IPS-20b (cell line): Measurements from ENCODE around the gene ETNK2.
"Not testable (repeated sequence)": the region's sequence is repeated elsewhere in the genome, so short reads cannot be mapped to it uniquely, and the experiment has no call there.

Source experiments
- H3K27ac ChIP-seq: one replicate; pipeline ENCODE4 v1.5.1; 2013; ENCODE audit warnings: low read length
- H3K27me3 ChIP-seq: 2 replicates; pipeline ENCODE4 v1.6.1; 2013; ENCODE audit warnings: mild to moderate bottlenecking, low read length, inconsistent platforms; ENCODE audit not compliant: insufficient read depth
- H3K36me3 ChIP-seq: 2 replicates; pipeline ENCODE4 v1.6.1; 2013; ENCODE audit warnings: low read depth, mild to moderate bottlenecking, inconsistent platforms, low read length, moderate library complexity; ENCODE audit not compliant: insufficient read depth
- H3K4me1 ChIP-seq: 2 replicates; pipeline ENCODE4 v1.6.1; 2013; ENCODE audit warnings: mild to moderate bottlenecking, control low read depth, inconsistent platforms, low read length, moderate library complexity; ENCODE audit not compliant: insufficient read depth
- H3K4me3 ChIP-seq: 2 replicates; pipeline ENCODE4 v1.5.1; 2013; ENCODE audit warnings: mild to moderate bottlenecking, low read length, inconsistent platforms
- H3K9ac ChIP-seq: 2 replicates; pipeline ENCODE4 v1.6.1; 2013; ENCODE audit warnings: low read depth, mild to moderate bottlenecking, inconsistent platforms, low read length, moderate library complexity
- H3K9me3 ChIP-seq: 2 replicates; pipeline ENCODE4 v1.6.1; 2013; ENCODE audit warnings: mild to moderate bottlenecking, low read depth, low read length, inconsistent platforms; ENCODE audit not compliant: insufficient read depth

Gene ETNK2

DNA sequence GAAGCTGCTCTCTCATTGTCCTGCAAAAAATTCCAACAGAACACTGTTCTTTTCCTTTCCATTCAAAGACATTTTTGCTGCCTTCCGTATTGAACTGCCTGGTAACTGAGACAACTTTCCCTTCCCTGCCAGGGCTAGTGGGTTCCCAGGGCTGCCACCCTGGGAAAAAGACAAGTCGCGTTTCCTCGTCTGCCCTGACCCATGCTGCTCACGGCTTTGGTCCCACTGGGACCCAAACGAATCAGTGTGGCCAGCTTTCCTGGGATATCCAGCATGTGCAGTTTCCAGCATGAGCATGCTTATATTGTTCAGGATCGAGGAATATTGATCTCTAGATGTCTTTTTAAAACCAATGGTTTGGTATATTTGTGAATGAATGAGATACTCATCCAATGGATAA, 60.8 kb downstream of the ETNK2 start:
- no peaks in the 10 kb centered on the region for H3K36me3 ChIP-seq
- H3K4me1 ChIP-seq = peaks cover 72% of the 10 kb centered on the region
- H3K27ac ChIP-seq = no peak overlapping the region
- no peaks in the 10 kb centered on the region for H3K9me3 ChIP-seq
- H3K4me3 ChIP-seq = no peak overlapping the region
- H3K9ac ChIP-seq = no peak overlapping the region
- no peaks in the 10 kb centered on the region for H3K27me3 ChIP-seq

DNA sequence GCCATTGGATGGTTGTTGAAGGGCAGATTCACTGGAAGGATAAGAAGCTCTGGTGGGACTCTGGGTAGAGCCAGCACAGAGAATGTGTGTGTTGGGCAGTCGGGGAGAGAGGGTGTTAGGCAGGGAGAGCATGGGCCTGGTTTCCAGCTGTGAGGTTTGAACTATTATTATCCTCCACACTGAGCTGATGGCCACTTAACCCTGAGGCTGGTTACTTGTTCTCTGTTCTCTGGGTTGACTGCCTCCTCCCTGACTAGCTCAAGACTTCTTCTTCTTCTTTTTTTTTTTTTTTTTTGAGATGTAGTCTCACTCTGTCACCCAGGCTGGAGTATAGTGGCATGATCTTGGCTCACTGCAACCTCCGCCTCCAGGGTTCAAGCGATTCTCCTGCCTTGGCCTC, 61.7 kb downstream of the ETNK2 start:
- not testable (repeated sequence) for H3K9ac ChIP-seq, H3K27ac ChIP-seq, H3K36me3 ChIP-seq, H3K9me3 ChIP-seq, H3K4me3 ChIP-seq, H3K27me3 ChIP-seq
- peaks cover 73% of the 10 kb centered on the region for H3K4me1 ChIP-seq

DNA sequence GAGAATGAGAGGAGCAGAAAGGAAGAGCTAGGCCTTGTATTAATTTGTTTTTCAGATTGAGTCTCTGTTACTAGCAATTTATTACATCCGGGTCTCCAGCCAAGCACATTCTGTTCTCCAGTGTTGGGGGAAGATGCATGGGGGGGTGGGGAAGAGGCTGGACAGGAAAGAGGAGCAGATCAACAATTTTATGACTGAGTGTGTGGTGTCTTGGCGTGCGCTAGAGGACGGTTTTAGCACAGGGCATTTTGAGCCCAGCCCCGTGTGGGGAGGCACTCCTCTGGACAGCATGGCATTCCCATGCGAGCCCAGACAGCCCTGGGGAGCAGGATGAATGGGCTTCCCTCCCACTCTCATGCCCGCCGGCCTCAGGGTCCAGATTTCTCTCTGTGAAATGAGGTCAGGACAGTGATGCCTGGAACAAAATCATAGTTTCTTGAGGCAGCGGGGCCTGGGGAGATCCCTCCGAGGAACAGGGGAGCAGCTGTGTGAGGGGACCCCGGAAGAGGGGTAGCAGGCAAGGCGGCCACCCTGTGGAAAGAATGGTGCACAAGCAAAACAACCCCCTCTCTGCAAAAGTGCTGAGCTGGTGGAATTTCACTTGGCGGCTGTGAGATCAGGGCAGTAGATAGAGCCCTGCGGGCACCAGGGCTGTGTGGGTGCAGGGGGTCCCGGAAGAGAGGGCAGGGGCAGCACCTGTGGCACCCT, 62.6 kb downstream of the ETNK2 start:
- Histone ChIP-seq H3K9ac (no peak overlapping the region), H3K9me3 (no peaks in the 10 kb centered on the region), H3K36me3 (no peaks in the 10 kb centered on the region), H3K27me3 (no peaks in the 10 kb centered on the region), H3K4me1 (peaks cover 70% of the 10 kb centered on the region), H3K4me3 (no peak overlapping the region), H3K27ac (peak overlapping the region; percentile 18)

DNA sequence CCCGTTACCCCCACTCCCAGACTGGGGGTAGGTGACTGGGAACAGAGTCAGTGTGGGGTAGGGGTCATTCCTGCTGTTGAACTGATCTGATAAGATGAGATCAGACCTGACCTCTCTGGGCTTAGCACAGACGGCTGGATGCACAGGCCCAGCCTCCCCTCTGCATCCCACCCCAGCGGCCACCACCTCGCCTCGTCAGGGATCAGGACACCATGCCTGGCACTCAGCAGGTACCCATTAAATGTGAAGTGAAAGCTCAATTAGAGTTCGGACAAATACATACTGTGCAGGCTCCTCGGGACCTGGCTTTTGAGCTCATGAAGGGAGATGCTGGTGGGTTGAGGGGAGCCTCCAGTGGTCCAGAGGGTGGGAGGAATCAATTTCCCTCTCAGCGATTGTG, 63.2 kb downstream of the ETNK2 start:
- peaks cover 70% of the 10 kb centered on the region for H3K4me1 ChIP-seq
- H3K36me3 ChIP-seq = peaks cover 3% of the 10 kb centered on the region; the same call in 1 of the 2 replicates
- H3K27me3 ChIP-seq = no peaks in the 10 kb centered on the region
- H3K9me3 ChIP-seq = no peaks in the 10 kb centered on the region
- peak overlapping the region; percentile 18 for H3K27ac ChIP-seq
- no peak overlapping the region for H3K9ac ChIP-seq
- no peak overlapping the region for H3K4me3 ChIP-seq

DNA sequence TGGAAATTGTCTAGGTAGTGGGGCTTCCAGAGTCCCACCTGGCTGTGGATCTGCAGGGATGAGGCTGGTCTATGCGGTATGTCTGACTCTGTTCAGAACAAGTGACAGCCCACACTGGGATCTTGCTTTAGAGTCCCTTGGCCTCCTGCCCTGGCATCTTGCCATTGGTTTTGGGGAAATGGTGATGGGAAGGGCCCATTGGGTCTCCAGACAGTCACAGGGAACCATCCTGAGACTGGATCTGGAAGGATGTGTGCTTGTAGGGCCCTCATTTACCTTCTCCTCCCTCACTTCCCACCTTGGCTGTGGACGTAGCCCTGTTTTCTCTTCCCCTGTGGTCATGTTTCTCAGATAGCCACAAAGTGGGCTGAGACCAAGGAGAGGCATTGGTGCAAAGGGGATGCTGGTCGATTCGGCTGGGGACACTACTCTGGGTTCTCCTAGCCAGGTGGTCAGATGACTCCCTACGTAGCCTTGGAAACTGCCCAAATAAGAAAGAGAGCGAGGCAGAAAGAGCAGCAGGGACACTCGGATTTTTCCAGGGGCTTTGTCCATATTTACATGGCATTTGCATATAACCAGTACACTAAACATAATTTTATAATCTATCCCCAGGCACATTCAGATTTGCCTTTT, 63.8 kb downstream of the ETNK2 start:
- H3K9me3 ChIP-seq = no peaks in the 10 kb centered on the region
- H3K4me3 ChIP-seq = no peak overlapping the region
- H3K27ac ChIP-seq = no peak overlapping the region
- no peaks in the 10 kb centered on the region for H3K27me3 ChIP-seq
- peaks cover 70% of the 10 kb centered on the region for H3K4me1 ChIP-seq
- no peak overlapping the region for H3K9ac ChIP-seq
- H3K36me3 ChIP-seq = peaks cover 5% of the 10 kb centered on the region; the same call in 1 of the 2 replicates

DNA sequence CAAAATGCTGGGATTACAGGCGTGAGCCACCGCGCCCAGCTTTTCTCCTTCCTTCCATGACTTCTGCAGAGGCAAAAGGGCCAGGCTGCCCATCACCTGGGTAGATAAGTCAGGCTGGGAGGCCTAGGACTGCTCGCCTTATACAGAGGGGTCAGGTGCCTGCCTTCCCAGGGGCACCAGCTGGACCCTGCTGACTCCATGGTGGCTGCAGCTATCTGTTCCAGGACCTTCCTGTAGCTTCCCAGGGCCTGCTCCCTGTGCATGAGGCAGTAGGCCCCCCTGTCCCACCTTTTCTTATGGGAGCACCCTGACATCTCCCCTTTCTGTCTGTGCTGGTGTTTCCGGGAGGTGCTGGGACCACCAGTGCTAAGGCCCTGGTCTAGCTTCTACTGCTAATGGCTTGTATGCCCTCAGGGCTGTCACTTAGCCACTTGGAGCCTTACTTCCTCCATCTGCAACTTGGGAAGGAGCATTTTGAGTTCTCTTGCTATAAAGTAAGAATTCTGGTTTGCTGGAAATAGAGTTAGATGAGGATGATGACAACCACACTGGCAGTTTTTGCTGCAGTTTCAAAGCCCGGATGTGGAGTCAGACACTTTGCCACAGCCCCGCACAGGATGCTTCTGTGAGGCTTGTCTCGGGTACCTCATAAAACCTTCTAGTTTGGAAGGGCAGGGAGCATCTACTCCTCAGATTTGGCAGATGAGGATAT, 64.5 kb downstream of the ETNK2 start:
- Histone ChIP-seq H3K9ac (no peak overlapping the region), H3K27ac (no peak overlapping the region), H3K36me3 (peaks cover 5% of the 10 kb centered on the region; the same call in 1 of the 2 replicates), H3K9me3 (no peaks in the 10 kb centered on the region), H3K27me3 (no peaks in the 10 kb centered on the region), H3K4me1 (peaks cover 69% of the 10 kb centered on the region), H3K4me3 (no peak overlapping the region)

DNA sequence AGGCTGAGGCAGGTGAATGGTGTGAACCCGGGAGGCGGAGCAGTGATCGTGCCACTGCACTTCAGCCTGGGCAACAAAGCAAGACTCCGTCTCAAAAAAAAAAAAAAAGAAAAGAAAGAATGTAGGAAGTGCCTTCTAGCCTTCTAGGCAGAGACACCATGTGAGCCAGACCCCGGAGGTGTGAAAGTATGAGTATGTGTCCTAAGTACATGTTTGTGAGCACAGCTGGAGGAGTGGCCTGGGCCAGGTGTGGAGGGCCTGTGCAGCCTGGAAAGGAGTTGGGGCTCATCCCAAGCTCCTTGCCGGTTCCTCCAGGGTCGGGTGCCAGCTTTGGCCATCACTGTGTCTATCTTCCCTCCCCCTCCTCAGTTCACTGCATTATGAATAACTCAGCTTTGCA, 66.0 kb downstream of the ETNK2 start:
- H3K36me3 ChIP-seq = peaks cover 5% of the 10 kb centered on the region; the same call in 1 of the 2 replicates
- H3K4me3 ChIP-seq = no peak overlapping the region
- no peak overlapping the region for H3K9ac ChIP-seq
- H3K9me3 ChIP-seq = no peaks in the 10 kb centered on the region
- peaks cover 72% of the 10 kb centered on the region for H3K4me1 ChIP-seq
- no peak overlapping the region for H3K27ac ChIP-seq
- no peaks in the 10 kb centered on the region for H3K27me3 ChIP-seq

DNA sequence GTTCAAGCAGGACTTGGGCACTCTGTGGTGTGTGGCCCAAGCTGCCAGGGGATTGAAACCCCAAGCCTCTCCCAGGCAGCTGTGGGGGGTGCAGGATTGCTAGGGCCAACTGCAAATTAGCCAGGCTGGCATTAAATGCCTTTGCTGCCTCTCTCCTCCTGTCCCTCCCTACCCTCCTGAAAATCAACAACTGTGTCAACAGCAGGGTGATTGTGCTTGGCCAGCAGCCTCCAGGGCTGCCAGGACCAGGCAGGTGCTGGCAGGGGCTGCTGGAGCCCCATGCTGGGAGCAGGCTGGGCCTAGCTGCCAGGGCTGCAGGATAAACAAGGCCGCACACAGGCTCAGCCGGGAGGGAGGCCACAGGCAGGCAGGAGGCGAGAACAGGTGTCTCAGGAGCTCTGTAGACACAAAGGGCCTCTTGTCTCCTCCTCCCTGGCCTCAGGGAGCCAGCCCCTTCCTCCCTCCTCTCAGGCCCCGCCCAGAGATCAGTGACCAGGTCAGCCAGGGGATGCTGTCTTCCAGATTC, 67.5 kb downstream of the ETNK2 start:
- Histone ChIP-seq H3K4me1 (peaks cover 66% of the 10 kb centered on the region), H3K9ac (peak overlapping the region; percentile 55; the same call in 1 of the 2 replicates), H3K36me3 (peaks cover 5% of the 10 kb centered on the region; the same call in 1 of the 2 replicates), H3K9me3 (no peaks in the 10 kb centered on the region), H3K4me3 (peak overlapping the region; percentile 34; the same call in 1 of the 2 replicates), H3K27ac (peak overlapping the region; percentile 90), H3K27me3 (no peaks in the 10 kb centered on the region)

DNA sequence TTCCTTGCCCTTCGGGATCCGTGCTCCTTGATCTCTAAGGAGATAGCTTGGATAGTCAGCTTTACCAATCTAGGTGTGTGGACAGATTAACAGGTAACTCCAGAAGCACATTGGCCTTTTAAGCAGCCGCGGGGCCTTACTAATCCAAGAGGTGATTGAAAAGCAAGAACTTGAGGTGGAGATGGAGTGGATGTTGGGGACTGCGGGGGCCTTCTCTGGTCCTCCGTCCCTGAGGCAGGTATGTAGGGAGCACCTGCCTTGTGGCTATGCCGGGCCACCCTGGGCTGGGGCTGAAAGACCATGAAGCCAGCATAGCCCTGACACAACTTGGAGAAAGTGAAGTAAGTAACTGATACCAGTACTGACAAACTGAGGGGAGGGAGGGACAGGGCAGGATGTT, 68.4 kb downstream of the ETNK2 start:
- Histone ChIP-seq H3K27ac (peak overlapping the region; percentile 90), H3K27me3 (no peaks in the 10 kb centered on the region), H3K36me3 (peaks cover 5% of the 10 kb centered on the region; the same call in 1 of the 2 replicates), H3K9ac (peak overlapping the region; percentile 55; the same call in 1 of the 2 replicates), H3K4me1 (peaks cover 63% of the 10 kb centered on the region), H3K4me3 (no peak overlapping the region), H3K9me3 (no peaks in the 10 kb centered on the region)

DNA sequence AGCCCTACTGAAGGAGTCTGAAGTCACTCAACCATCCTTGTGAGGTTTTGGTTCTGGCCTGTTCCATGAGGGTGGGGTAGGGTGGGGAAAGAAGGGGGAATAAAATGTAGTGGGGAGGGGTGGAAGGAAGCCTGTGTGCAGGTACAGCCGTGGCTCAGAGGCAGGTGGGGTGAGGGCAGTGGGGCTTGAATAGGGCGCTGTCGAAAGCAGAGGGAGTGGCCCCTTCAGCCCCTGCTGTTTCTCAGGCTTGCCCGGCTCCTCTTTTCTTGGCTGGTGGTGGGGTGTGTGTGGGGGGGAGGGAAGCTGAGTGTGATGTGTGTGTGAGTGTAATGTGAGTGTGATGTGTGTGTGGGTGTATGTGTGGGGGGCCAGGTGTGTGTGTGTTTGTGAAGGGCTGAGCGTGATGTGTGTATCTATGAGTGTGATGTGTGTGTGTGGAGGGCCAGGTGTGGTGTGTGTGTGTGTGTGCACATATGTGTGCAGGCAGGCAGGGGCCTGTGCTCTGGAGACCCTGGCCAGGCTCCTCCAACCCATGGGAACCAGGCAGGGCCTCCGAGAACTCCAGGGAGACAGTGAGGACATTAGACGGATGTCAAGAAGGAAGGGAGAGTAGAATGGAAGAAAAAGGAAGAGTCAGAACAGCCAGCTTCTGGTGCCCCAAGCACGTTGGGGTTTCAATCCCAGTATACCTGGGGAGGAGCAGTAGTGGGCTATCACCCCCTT, 69.9 kb downstream of the ETNK2 start:
- peaks cover 5% of the 10 kb centered on the region; the same call in 1 of the 2 replicates for H3K36me3 ChIP-seq
- H3K4me1 ChIP-seq = peaks cover 59% of the 10 kb centered on the region
- H3K9me3 ChIP-seq = no peaks in the 10 kb centered on the region
- H3K9ac ChIP-seq = peak overlapping the region; percentile 26; the same call in 1 of the 2 replicates
- no peaks in the 10 kb centered on the region for H3K27me3 ChIP-seq
- peak overlapping the region; percentile 3; the same call in 1 of the 2 replicates for H3K4me3 ChIP-seq
- peak overlapping the region; percentile 90 for H3K27ac ChIP-seq
